GM19468 (cell line): ENCODE measurements around the gene TSHZ2.
"Not testable (repeated sequence)": the region's sequence is repeated elsewhere in the genome, so short reads cannot be mapped to it uniquely, and the experiment has no call there.

Experiments used
- ATAC-seq: cut with Tn5 transposase; IDR thresholded peaks from one replicate; pipeline ENCODE4 v1.9.1; 2021; ENCODE audit warnings: mild to moderate bottlenecking, moderate library complexity, moderate number of reproducible peaks; ENCODE audit not compliant: unreplicated experiment; ENCODE audit errors: extremely low read depth

Gene TSHZ2

DNA sequence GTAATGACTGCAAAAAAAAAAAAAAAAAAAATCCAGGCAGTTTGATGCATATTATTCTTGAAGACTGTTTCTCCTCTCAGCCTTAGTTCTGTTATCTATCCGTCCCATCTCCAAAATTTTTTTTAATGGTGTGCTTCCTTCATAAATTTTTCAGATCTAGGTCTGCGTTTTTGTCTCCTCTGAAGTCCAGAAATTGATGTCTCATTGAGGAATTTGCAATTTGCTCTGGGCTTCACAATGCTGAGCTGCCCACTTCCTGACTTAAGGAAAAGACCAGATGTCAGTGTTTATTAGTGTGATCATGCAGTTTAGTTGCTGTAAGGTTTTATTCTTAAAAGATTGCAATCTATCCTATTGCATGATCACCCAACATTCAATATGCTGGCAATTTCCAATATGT lies 323.9 kb downstream of the TSHZ2 start:
- no peak for ATAC-seq

DNA sequence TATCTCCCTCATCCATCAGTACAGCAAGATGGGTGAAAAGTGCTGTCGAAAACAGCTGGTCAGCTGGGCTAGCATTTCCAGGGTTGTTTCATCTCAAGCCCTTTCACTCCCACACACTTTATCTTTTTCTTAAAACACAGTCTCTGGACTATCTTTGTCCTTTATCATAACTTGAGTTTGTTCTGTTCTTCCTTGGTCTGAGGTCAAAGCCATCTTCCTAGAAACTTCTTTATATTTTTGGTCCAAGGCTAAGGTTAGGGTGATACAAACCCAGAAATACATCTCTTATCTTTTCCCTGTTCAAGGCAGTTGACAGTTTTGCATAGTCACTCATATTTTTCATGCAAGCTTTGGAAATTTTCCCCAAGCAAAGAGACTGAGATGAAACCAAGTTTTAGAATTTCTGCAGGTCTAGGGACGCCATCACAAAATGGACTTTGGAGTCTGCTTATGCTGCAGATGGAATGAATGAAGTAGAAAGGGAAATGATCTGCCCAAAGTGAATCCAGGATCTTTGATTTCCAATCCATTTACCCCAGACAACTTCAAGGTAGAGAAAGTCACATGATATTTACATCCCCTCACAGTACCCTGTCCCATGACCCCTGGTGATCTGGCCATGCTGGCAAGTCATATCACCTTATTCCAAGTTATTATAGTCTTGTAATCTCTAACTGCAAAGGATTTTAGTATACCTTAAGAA lies 324.4 kb downstream of the TSHZ2 start:
- no peak for ATAC-seq

DNA sequence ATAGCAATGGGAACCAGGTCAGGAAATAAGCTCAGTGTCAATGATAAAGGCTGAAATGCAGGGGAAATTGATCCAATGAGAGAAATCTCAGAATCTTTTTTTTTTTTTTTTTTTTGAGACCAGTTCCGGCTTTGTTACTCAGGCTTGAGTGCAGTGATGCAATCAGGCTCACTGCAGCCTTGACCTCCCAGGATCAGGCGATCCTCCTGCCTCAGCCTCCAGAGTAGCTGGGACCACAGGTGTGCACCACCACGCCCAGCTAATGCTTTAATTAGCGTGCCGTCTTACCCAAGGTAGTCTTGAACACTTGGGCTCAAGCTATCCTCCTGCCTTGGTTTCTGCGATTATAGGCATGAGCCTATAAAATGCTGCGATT lies 325.0 kb downstream of the TSHZ2 start:
- ATAC-seq = no peak

DNA sequence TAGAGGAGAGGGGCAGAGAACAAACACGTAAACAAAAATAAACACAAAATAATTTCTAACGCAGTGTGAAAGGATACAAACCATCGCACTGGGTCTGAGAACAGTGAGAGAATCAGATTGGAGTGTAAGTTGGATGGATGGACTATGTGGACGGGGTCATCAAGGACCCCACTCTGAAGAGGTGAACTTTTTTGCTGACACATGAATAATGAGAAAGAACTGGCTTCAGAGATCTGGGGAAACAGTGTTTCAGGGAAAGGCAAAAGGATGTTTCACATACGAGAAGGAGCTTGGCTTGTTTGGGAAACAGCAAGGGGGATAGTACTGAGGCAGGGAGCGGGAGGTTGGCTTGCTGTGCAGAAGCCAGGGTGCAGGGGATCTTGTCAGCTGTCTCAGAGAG lies 326.1 kb downstream of the TSHZ2 start:
- no peak for ATAC-seq

DNA sequence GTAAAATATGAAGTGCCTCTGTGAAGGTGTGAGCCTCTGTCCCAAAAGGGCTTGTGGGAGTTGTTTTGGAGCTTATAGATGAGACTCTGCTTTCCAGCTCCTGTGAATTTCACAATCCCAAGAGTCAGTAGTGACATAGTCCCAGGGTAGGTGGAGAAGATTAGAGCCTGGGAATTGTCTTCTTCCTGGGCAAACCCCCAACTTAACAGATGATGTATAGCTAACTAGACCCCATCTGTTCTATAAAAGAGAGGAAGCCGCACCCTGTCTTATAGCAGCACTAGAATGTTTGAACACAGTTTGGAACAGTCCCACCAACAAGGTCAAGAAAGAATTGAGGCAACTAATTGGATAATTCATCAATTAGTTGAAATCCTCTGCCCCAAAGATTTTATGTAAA lies 326.8 kb downstream of the TSHZ2 start:
- ATAC-seq = no peak

DNA sequence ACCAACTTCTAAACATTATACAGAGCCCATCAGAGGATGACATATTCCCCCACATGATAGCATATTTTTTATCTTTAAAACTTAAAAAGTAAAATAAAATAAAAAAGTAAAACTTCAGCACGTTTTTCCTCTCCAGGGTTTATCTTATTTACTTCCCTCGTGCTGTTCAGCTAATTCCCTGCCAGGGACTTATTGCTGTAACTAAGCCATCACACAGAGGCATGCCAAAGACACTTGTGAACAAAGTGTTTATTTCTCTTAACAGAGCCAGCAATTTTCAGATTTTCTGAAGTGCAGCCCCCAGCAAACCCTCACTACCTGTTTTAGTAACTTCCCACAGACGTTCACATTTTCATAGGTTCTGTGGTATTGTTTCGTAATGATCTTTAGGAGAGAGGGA lies 327.7 kb downstream of the TSHZ2 start:
- ATAC-seq = no peak

DNA sequence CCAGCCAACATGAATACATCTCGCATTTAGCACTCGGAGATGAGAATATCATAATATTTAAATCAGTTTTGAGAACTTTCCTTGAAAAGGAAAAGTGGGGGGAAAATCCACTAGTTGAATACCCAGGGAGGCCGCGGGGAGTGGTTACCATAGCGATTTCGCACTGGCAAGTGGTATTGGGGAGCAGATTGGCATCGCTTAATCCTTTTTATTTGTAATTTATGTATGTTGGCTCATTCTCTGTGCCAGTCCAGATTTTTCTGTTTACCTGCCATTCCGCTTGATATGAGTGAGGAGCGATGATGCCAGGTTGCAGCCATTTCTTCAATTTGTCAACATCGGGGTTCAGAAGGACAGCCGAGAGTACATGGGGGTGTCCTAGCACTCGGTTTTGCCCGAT lies 329.7 kb downstream of the TSHZ2 start:
- no peak for ATAC-seq

DNA sequence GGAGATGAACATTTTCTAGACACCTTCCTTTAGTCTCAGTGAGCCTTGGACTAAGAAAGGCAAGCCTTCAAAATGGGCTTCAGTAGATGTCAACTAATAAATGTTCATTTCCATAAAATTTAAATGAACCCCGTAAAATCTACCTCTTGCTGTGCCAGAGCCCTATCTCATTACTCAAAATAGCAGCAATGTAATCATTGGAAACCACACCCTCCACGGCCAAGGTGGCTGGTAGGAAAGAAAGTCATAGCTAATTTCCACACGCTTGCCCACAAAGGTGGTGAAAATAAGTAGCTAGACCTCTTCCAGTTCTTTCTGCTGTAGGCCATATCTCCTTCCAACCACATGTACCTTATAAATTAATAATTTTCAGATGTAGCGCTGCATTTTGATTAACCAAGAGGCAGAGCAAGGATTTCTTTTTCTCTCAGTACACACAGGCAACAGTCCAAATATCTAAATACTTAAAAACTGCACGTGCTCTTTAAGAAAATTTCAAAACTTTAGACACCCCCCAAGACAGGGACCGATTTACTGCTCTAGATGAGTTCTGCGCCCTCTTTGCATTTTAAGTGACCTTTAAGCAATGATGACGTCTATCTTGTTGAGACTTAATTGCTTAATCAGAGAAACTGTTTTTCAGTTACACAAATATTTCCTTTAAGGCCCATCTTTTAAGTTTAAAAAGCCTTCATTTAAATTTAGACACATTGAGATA lies 330.7 kb downstream of the TSHZ2 start:
- no peak for ATAC-seq

DNA sequence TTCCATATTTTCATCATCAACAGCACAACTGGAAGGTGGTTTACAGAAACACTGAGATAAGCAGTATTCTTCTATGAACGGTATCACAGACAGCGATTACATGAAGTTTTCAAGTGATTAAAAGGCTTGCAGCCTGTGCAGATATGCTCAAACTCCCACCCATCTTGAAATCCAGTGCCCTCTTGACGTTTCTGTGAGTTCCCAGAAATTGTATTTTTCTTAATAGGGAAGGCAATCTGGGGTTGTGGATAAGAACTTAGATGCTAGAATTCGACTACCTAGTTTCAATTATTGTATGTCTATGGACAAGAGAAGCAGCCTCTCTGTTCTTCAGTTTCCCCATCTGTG lies 331.2 kb downstream of the TSHZ2 start:
- no peak for ATAC-seq

DNA sequence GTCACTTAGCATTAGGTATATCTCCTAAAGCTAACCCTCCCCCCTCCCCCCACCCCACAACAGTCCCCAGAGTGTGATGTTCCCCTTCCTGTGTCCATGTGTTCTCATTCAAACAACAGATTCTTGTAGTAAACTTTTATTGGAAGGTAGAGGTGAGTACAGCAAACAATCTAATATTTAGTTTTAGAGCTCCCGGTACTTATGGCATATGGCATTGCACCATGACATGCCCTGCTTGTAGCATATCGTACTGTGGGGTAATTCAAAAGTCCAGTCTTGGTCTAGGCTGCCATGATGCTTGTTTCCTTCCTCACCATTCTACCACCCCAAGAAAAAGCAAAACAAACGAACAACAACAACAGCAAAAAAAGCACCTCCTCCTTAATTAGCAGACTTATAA lies 332.0 kb downstream of the TSHZ2 start:
- no peak for ATAC-seq

DNA sequence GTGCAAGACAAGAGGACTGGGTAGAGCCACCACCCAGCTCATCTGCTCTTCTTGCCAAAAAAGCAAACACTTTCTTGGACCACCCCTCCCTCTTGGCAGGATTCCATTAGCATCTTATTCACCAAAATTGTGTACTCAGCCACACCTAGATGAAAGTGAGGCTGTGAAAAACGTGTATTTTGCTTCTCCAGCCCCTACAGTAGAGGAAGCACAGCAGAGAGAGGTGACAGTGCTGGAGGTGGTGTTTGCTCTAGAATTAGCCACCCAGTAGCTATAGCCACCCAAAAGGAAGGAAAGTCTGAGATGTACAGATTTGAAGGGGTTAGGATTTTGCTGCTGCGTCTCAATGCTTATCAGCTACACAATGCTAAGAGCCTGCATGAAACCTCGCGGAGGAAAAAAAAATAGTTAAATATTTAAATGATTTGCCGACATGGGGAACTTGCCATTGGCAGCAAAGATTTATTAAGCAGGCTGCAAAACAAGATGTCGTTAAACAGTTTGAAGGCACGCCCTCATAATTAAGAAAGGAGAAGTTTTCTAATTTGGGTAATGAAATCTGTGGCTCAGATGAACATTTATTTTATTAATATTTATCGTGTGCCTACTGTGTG lies 334.1 kb downstream of the TSHZ2 start:
- ATAC-seq = no peak

DNA sequence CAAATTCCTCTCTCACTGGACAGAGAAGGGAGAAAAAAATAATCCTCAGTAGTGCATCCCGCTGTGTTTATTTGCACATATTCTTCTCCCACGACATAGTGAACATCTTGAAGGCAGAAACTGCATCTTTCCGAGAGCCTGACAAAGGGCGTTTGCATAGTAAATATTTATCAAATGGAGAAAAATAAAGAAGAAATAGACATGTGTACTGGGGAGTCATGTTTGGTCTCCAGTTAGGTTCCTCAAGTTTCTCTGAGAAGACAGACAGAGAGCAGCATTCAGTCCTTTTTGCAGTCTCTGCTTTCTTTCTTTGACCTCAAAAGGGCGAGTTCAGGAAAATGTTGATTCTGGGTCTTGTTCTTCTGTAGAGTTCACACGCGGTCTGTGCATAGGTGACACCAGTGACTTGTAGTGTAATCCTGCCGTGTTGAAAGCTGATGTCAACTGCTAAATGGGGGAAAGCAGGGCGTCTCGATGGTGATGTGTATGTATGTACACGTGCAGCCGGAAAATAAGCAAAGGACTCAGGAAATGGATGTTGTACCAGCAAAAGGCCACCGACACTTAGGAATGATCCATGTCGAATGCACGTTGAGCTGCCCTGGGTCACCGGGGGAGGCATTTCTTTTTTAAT lies 335.9 kb downstream of the TSHZ2 start:
- ATAC-seq = no peak

DNA sequence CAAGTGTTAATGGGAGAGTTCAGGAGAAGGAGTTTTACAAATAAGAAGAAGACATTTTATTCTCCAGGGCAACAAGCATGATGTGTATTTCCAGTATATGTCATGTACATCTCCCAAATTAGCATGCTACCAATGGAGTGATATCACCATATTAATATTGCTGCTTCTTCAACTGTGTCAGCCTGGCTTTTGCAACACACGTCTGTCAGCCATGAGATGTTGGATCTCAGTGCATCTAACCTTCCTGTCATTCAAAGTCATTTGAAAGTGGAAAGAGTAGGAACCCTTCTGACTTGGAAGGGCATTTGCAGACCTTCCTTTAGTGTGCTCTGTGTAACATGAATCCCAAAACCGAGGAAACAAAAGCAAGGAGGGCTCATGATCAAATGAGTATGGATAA lies 337.4 kb downstream of the TSHZ2 start:
- ATAC-seq = no peak

DNA sequence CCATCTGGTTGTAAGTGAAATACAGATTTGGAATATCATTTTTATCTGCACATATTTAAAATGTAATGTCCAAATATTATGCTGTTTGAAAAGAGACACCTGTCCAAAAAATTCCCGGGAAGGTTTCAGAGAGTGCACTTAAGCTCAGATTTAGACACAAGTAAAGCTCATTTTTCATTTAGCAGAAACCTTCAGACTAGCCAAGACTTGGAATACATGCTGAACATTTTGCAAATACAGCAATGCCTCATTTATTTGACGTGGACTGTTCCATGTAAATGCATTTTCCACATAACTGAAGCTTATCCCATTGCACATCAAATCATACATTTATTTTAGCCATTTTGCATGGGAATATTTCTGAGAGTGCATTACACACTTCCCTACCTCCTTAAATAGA lies 340.8 kb downstream of the TSHZ2 start:
- no peak for ATAC-seq

DNA sequence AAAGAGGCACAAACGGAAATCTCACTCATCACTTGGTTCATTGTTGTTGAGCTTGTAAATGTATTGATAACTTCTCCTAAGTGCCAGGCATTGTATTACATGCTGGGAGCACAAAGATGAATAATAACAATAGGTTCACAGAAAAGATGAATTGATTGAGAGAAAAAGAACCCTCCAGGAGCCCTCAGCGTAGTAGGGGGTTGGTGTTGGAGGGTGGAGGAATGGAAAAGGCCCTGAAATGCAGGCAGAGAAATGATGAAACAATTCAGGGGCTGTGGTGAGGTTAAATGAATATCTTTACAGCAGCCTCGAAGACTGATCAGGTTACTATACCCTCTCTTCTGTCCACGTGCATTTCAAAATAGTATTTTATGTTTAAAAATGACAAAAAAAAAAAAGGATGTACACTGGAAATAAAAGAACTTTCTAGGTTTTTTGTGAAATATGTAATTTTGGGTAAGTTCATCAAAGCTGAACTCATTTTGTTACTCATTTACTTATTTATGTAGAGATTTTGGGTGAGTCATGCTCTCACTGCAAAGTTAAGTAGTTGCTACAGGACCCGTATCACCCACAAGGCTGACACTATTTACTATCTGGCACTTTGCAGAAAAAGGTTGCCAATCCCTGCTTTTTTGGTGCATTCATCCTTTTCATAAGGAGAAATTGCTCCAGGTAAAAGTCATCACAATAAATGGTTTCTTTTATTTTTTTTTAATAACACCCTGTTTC lies 344.2 kb downstream of the TSHZ2 start:
- ATAC-seq = no peak

DNA sequence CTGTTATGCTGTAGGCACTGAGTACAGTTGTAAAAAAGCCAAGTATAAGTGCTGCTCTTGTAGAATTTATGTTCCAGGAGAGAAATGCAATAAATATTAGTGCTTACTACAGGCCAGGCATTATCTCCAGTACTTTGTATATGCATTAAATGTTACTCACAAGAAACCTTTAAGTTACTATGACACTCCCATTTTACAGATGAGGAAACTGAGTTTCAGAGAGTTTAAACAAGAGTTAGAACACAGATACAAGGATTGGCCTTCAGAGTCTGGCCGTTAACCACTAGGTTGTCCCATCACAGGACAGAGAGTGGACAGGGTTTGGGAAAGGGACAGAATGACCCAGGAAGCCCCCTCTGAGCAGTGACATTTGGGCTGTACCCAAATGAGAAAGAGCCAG lies 347.0 kb downstream of the TSHZ2 start:
- ATAC-seq = no peak

DNA sequence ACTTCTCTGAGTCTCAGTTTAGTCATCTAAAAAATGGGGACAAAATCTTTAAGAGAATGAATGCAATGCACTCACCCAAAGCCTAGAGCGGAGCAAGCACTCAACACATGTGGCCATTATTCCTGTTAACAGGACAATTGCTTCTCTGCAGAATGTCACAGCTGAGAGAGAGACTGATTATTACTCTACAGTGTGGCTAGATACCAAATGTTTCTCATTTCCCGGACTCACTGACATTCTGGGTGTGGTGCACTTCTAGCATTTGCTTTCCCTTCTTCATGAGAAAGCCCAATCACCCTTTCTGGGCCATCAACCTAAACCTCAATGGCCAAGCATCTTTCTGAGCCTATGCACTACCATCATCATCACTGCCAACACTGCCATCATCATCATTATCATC lies 347.6 kb downstream of the TSHZ2 start:
- no peak for ATAC-seq

DNA sequence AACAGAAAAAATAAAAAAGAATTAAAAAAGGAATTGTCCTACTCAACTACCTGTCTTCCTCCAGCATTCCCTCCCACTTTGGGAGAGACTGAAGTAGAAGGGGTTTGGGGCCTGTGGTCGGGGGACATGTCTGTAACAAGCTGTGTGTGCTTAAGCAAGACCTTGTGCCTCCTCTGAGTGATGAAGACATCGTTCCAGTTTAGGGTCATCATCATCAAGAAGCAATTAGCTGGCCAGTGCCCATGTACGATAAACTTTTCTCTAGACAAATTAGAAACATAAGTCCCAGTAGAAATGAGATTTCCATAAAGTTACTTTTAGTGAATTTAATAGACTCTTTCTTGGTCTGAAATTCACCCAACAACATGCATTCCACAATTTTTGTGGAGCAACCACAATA lies 348.5 kb downstream of the TSHZ2 start:
- ATAC-seq = no peak

DNA sequence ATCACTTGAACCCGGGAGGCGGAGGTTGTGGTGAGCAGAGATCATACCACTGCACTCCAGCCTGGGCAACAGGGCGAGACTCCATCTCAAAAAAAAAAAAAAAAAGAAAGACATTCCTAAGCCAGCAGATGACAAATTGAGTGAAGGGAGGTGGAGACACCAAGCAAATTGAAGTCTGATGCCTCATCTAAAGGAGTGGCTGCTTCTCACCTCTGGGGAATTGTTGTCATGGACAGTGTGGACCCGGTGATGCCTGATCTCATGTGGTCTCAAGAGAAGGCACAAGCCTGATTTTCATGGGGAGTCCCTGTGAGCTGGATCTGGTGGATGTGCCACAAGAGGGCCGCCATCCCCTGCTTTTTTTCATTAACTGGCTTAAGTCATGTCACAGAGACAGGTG lies 349.4 kb downstream of the TSHZ2 start:
- no peak for ATAC-seq

DNA sequence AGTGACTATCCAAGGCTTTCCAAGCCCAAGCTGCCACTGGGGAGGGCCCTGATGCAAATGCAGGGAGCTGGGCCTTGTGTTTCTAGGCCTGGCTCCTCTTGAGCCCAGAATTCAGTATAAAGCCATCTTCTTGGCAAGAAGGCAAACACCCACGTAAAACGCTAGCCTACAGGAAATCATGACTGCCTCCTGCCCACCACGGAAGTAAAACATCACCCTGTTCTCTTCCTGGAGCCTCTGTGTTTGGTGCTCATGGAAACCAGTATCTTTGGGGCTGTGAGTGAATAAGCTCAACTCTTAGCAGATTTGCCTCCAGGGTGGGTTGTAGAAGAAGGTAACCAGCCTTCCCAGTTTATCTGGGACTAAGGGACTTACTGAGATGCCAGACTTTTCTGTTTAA lies 350.5 kb downstream of the TSHZ2 start:
- ATAC-seq = no peak

DNA sequence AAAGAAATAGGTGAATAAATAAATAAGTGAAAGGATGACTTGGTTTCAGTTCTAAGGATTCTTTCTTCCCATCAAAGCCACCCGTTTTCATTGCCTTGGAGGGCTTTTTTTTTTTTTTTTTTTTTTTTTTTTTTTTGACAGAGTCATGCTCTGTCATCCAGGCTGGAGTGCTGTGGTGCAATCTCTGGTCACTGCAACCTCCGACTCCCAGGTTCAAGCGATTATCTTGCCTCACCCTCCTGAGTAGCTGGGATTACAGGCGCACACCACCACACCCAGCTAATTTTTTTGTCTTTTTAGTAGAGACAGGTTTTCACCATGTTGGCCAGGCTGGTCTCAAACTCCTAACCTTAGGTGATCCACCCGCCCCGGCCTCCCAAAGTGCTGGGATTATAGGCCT lies 351.3 kb downstream of the TSHZ2 start:
- ATAC-seq = not testable (repeated sequence)
